NCI-H2081 (cell line): ENCODE results near the gene BTNL3.
"Not testable (repeated sequence)": the region's sequence is repeated elsewhere in the genome, so short reads cannot be mapped to it uniquely, and the experiment has no call there.

Experiments used
- DNase-seq, 2 experiments: peaks; one replicate each; lab custom pipeline; 2025; lab: John Stamatoyannopoulos, UW

The BTNL3 gene

DNA sequence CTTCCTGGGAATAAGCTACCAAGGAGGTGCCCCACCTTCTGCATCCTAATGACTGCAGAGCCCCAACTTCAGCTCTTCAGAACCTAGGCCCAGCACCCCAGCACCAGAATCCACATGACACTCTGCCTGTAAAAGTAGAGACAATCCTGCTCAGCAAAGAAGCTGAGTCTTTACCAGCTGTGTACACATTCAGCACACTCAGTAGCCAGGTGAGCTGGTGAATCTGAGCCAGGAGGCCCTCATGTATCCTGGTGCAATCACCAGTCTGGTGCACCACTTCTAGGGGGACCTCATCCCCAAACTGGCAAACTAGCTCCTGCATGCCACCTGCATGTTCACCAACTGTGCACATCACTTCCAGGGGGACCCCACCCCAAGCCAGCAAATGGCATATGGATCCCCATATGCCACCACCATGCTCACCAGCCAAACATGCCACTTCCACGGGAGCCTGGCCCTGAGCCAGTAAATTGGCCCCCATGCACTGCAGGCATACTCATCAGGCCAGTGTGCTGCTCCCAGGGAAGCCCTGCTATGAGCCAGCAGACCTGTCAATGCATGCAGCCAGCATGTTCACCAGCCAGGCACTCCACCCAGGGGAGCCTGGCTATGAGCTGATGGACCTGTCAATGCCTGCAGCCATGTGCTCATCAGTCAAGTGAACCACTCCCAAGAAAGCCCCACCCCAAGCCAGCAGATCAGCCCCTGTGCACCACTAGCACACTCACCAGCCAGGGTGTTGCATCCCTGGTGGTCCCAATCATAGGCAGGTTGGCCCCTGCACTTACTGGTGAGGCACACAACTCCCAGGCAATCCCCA, 35.8 kb downstream of the BTNL3 start:
- DNase-seq: no peak

DNA sequence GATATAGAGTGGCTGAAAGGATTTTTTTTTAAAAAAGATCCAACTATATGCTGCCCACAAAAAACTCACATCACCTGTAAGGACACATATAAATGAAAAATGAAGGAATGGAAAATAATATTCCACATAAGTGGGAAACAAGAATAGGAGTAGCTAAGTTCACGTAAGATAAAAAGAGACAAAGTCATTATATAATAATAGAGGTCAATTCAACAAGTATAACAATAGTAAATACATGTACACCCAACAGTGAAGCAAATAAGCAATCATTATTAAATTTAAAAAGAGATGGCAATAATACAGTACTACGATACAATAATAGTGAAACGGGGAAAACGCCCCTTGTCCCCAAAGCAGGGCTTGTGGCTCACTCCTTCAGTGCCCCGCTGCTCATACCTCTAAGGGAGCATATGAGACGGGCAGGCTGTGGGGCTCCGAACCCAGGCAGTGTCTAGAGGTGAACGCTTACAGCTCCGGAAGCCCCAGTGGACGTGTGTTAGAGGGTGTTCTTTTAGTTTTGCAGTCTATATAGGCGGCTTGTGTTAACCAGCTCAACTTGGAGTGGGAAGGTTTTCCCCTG, 38.9 kb downstream of the BTNL3 start:
- DNase-seq: no peak

DNA sequence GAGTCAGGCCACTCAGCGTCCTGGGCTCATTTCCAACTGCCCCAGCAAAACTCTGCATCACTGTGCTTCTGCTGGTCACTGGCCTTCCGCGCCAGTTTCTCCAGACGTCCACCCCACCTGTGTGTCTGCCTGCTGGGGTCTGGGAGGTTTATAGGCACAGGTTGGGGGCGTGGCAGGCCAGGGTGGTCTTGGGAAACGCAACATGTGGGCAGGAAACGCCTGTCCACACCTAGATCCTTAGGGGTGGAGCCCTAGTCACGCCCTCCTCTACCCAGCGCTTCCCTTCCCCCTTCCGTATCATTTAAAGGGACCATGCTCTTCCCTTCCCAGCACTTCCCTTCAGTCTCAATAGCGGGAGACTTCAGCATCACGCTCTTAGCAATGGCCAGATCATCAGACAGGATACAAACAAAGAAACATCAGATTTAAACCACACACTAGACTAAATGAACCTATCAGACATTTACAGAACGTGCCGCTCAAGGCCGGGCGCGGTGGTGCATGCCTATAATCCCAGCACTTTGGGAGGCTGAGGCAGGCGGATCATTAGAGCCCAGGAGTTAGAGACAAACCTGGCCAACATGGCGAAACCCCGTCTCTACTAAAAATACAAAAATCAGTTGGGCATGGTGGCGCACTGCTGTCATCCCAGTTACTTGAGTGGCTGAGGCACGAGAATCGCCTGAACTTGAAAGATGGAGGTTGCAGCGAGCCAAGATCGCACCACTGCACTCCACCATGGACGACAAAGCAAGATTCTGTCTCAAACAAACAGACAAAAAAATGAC, 39.6 kb downstream of the BTNL3 start:
- no peak for DNase-seq

DNA sequence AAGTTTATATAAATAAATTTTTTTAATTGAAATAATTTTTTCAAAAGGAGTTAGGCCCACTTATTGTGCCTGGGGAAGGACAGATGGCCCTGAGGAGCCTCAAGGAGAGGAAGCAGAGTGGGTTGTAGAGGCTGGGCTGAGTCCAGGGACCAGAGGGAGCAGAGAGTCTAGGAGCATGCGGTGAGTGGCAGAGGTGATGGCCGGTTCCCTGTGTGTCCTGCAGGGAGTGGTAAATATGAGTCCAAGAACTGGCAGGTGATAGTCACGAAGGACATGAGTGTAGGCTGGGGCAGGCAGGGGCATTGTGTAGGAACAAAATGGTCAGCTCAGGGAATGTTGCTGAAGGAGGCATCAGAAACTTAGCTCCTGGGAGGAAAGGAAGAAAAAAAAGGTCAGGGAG, 43.1 kb downstream of the BTNL3 start:
- DNase-seq: no peak

DNA sequence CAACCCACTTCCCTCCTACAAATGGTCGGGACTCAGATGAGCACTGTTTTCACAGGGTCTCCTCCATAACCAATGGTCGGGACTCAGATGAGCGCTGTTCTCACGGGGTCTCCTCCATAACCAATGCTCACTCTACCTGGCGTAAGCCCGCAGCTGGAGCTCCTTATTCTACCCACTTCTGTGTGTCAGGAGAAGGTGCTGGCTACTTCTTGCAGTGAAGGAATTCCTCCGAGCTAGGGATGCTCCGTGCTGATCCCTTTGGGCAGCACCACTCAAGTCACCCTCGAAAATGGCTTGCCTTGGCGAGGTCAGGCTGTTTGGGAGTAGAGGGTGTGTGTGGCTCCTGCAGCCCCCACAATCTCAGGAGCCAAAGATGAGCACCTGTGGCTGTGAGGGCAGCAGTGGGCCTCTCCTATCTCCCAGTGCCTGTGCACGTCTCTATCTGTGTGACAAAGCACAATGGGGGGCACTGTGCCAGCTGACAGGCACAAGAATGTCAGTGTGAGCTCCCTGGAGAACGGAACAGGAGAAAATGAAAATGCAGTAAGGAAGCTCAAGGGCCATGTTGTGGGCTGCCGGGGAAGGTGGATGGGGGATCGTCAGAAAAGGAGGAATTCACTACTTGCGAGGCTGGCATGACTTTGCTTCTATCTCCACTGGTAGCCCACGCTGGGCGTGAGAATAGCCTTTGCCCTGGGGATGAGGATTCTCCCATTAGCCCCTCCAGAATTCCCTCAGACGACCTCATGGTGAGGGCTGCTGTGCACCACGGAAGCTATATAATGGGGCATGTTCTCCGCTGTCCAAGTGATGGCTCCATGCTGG, 47.6 kb downstream of the BTNL3 start:
- DNase-seq: no peak

DNA sequence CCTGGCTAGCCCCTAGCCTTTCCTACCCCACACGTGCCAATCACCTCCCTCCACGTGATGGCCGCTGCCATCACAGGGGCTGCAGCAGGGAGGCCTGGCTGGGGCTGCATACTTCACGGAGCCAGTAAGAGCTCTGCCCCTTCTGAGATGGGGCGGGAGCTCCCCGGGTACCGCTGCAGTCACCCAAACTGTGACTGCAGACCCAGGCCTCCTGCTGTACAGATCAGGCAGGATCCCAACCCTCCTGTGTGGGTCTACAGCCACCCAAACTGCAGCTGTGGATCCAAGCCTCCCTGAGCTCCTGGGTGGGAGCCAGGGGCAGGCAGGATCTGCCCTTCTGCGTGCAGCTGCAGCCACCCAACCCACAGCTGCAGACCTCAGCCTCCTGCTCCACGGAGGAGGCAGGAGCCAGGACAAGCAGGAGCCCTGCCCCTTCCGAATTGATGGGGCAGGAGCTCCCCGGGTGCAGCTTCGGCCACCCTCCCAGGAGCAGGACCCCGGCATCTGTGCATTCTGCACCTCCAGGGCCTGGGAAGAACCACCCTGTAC, 48.2 kb downstream of the BTNL3 start:
- no peak for DNase-seq

DNA sequence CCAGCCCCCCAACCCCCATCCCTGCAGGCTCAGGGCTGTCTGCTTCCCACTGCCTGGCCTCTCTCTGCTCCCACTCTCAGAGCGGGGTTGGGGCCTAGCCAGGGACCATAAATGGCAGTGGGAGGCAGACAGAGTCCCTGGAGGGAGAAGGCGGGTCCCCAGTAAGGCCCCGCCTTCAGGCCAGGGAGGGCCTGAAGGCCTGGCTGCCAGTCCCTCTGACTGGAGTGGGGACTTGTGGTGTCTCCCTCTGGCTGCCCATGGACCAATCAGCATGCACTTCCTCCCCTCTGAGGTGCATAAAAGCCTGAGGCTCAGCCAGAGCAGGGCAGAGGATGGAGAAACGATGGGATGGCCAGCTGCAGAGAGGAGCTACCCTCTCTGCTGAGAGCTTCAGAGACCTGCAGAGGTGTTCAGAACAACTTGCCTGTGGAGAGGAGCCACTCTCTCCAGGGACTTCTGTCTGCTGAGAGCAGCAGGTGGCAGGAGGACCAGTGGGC, 48.8 kb downstream of the BTNL3 start:
- no peak for DNase-seq

DNA sequence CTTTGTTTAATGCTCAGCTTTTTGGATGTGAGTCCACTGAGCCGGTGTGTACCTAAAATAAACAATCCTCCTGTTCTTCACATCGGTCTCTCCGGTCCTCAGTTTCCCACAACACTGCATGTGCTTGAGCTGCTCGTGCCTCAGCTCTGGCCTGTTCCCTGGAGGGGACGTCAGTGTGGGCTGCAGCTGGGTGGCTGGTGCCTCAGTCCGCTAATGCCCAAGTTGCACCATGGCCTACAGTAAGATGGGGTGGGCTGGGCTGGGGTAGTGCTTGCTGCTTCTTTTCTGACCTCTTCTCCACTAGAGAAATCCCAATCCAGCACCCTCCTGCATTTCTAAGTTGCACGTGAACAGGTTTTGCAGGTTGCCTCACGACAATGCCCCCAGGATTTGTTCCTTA, 50.8 kb downstream of the BTNL3 start:
- DNase-seq: no peak

DNA sequence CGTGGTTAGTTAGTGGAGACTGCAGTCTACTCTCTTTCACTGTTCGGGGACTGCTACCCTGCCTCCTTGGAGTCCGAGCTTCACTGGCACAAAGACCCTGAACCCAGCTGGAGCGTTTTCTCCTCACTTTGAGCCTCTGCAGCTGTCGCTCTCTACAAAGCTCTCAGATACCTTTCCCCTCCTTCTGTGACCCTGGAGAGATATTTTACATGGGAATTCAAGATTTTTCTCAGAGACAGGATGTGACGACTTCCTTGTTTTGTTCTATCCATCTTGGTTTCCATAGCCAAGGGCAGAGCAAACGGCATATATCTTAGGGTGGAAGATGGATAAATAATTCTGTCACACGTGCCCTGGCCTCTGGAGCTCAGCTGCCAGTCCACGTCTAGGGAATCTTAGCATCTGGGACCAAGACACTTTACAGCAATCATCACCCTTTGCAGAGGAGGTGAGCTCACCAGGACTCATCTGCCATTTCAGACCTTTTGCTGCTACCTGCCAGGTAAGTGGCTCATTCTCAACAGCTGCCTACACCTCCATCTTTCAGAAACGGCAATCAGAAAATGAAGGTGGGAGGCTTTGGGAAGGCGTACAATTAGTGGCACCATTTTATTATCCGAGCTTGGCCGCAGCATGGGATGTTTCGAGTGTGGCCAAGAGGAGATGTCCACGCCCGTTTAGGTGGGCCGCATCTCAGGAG, 51.4 kb downstream of the BTNL3 start, which contains the start of gene BTNL9:
Gene BTNL9 (plus strand): TSS at position 336 of the 700 bp plus-strand sequence. CDS start 5,224 bp downstream, outside the sequence.
- no peak for DNase-seq

DNA sequence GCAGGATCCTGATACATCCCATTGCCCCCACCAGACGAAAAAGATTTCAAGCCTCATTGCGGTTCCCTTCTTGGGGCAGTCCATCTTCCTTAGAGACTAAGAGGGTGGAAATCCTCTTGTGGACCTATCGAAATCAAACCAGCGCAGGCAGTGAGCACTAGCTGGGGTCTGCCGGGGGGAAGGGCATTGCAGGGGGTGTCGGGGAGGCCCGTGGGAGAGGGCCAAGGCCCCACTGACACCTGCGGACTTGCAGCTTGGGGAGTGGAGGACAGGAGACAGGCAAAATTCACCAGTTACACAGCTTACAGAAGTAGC, 51.9 kb downstream of the BTNL3 start:
- DNase-seq: no peak

DNA sequence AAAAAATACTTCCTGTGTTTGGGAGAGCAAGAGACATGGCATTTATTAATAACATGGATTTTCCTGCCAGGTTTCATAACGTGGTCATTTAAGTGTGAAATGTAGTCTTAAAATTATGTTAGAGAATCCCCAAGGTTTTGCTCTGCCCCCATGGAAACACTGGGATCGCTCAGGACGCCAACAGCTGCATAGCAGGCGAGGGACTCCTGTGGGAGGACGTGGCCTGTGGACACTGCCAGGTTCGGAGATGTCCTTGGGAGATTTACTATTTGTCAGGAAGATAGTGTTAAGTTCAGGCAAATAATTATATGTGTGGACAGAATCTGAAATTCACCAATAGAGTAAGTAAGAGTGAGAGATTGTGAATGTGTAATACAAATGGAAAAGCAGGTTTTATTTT, 52.4 kb downstream of the BTNL3 start:
- DNase-seq: no peak

DNA sequence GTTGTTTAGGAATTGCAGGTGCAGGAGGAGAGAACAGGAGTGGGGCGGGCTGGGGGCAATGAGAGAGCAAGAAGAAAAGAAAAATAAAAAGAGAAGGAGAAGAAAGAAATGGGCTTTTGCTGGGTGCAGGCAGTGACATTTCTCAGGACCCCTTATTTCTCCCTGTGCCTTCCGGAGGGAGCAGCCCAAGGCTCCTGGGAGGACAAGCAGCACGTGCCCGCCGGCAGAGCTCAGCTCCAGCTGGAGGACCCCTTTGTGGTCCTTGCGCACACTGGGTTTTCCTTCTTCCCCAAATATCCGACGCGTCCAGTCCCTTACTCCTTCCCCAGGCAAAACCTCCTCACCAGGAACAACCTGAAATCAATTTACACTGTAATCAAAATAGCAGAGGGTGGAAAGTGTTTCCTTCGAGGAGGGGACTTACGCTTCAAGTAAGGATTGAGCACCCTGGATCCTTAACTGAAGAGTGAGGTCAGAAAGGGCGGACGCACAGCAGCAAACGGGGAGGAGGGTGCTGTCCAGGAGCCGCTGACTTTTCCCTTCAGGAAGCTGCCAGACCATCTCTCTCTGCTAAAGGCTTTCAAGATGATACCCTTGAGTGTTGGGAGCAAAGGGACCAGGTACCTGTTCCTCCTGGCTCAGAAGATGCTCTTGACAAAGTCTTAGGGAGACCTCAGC, 53.5 kb downstream of the BTNL3 start:
- no peak for DNase-seq

DNA sequence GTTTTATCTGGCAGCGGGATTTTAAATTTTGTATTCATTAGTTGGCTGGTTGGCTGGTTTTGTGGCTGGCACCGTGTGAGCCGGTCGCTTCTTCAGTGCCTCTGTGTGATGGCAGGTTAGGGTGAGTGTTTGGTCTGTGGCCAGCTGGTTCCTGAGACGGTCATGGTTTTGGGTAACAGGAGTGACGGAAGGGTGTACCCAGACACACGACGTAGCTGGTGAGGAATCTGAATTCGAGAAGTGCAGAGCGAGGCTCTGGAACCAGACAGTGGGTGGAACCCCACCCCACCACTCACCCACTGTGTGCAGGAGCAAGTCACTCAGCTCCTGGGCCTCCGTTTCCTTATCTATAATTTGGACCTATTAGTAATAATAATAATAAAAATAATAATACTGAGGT, 54.1 kb downstream of the BTNL3 start:
- no peak for DNase-seq

DNA sequence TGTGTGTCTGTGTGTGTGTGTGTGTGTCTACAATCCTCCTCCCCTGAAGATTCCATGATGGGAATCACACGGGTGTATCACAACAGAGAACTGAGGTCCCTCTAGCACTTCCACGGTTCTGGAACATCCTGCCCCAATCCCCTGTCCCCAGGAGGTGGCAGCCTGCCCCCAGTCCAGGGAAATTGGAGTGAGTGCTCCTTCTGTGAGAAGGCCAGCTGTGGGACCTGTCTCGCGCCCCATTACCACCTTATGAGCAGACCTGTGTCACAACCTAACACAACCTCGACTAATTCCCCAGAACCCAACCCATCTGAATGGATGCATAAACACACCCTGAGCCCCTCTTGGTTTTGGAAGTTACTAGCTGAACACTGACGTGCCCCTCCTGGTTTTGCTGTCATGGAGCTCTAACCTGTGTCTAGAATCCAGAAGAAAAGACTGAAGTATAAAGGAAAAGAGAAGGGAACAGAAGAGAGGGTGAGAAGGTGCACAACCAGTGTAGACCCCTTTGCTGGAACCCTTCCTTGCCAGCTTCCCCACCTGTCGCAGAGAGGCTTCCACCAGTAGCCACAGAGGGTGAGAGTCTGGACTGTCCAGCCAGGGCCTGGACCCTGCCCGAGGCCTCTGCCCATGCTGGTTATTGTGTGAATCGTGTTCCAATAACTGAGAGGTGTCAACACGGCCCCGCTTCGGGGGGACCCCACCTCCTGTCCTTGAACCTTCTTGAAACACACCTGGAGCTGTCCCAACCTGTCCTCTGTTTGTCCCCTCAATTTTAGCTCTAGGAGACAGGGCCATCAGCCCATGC, 54.8 kb downstream of the BTNL3 start:
- no peak for DNase-seq

DNA sequence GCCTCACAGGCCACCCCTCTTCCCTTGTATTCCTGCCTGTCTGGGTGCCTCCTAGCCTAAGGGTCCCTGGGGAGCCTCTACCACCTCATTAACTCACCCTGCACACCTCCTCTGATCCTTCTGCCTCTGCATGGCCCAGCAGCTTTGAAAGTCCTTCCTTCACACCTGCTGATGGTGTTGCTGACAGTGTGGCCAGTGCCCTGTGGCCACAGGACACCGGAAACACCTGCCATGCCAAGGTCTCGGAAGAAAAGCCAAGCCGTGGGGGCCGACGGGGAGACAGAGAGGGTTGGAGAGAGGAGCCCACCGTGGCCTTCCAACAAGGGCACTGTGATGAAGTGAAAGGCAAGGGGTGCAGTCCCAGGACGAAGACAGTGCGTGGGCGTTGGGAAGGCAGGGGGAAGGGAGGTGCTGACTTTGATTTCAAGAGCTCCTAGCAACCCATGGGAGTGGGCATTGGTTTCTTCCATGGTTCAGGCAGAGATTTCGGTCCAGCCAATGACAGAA, 55.5 kb downstream of the BTNL3 start:
- no peak for DNase-seq

DNA sequence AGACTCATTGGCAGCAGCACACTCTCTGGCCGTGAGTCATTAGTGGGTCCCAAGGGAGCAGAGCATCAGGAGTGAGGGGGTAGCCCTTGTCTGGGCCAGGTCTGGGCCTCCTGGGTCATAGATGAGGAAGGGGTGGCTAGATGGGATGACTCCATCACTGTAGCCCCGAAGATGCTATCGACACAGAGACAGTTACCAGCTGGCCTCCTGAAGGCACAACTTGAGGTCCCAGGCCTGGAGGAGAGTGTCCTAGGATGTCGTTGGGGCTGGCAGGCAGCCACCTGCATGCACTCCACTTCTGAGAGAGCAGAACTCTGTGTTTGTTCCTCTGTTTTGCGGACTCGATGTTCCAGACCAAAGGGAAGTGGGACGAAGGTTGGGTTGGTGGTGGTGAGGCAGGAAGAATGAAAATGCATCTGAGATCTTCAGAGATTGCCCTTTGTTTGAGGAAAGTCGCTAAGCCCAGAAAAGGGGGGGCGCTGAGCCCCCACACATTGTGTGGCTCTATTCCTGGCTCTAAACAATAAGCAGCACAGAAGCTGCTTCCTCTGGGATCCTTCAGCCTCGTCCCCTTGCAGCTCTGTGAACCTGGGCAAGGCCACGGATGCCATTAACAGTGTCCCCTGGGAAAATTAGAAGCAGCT, 56.1 kb downstream of the BTNL3 start:
- no peak for DNase-seq

DNA sequence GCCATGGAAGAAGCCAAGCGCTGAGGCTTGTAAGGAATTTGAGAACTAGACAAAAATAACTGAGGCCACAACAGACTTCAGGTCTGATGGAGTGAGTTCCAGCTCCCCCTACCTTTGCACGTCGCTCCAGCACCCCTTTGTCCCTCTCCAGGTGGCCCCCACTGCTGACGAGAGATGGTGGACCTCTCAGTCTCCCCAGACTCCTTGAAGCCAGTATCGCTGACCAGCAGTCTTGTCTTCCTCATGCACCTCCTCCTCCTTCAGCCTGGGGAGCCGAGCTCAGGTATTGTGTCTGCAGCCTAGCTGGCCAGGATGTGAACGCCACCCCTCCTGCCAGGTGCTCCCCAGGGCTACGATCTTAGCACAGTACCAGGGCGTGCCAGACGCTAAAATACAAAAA, 56.7 kb downstream of the BTNL3 start:
- no peak for DNase-seq

DNA sequence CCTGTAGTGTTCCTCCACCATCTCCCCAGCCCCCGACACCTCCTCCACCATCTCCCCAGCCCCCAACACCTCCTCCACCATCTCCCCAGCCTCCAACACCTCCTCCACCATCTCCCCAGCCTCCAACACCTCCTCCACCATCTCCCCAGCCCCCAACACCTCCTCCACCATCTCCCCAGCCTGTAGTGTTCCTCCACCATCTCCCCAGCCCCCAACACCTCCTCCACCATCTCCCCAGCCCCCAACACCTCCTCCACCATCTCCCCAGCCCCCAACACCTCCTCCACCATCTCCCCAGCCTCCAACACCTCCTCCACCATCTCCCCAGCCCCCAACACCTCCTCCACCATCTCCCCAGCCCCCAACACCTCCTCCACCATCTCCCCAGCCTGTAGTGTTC, 57.2 kb downstream of the BTNL3 start:
- not testable (repeated sequence) for DNase-seq

DNA sequence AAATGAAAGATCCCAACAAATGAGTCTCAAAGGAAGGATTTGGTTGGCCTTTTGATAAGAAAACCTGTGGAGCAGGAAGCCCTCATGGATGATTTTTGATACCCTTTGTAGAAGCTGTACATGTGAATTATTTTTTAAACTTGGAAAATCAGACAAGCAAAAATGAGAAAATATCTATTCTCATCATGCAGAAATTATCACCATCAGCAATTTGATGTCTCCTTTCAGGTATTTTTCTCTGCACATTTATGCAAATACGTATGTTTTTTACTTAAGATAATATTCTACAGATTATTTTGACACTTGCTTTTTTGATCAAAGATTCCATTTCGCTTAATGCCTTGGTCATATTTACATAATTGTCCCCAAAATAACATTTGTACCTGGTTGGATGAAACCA, 58.6 kb downstream of the BTNL3 start:
- no peak for DNase-seq
